Neuronal stem cell (in vitro differentiated cells): ENCODE measurements around the gene IDE.
"Not testable (repeated sequence)": the region's sequence is repeated elsewhere in the genome, so short reads cannot be mapped to it uniquely, and the experiment has no call there.

ENCODE experiments used
- DNase-seq: peaks from one replicate; pipeline ENCODE4 v3.0.0-alpha.2; 2013; ENCODE audit warnings: low spot score
- H2AFZ ChIP-seq: one replicate; pipeline ENCODE4 v1.6.1; 2013; ENCODE audit warnings: mild to moderate bottlenecking, low read length, inconsistent platforms
- H2AK5ac ChIP-seq: 2 replicates; pipeline ENCODE4 v1.6.1; 2013; ENCODE audit warnings: low read depth, mild to moderate bottlenecking, inconsistent platforms, low read length, moderate library complexity, mixed read lengths
- H2BK120ac ChIP-seq: 2 replicates; pipeline ENCODE4 v1.6.1; 2013; ENCODE audit warnings: low read depth, mild to moderate bottlenecking, inconsistent platforms, low read length, moderate library complexity, mixed read lengths
- H2BK12ac ChIP-seq: one replicate; pipeline ENCODE4 v1.6.1; 2013; ENCODE audit warnings: low read length, inconsistent platforms
- H2BK15ac ChIP-seq: 2 replicates; pipeline ENCODE4 v1.6.1; 2013; ENCODE audit warnings: mild to moderate bottlenecking, low read length, inconsistent platforms, mixed read lengths
- H2BK5ac ChIP-seq: one replicate; pipeline ENCODE4 v1.6.1; 2013; ENCODE audit warnings: inconsistent platforms, mild to moderate bottlenecking, low read length, moderate library complexity
- H3K14ac ChIP-seq: one replicate; pipeline ENCODE4 v1.6.1; 2013; ENCODE audit warnings: low read length, inconsistent platforms
- H3K18ac ChIP-seq: 2 replicates; pipeline ENCODE4 v1.6.1; 2013; ENCODE audit warnings: low read length, inconsistent platforms
- H3K23ac ChIP-seq: 2 replicates; pipeline ENCODE4 v1.6.1; 2013; ENCODE audit warnings: low read depth, mild to moderate bottlenecking, mixed read lengths, low read length, inconsistent platforms; ENCODE audit not compliant: poor library complexity
- H3K27ac ChIP-seq: replicated peaks from 3 replicates; pipeline ENCODE4 v1.5.1; 2013; ENCODE audit warnings: low read length, inconsistent platforms
- H3K27me3 ChIP-seq, 3 experiments: 2 replicates each; pipeline ENCODE4 v1.6.1; 2013; ENCODE audit warnings: low read length in 3 of 3, mild to moderate bottlenecking in 2 of 3, inconsistent platforms in 1 of 3, low read depth in 1 of 3, mixed read lengths in 1 of 3, moderate library complexity in 1 of 3; ENCODE audit not compliant: control insufficient read depth in 3 of 3, insufficient read depth in 3 of 3
- H3K36me3 ChIP-seq, 2 donors: replicated peaks in 1 of 2; 2 replicates each; pipeline ENCODE4 v1.6.1; 2013; ENCODE audit warnings: low read length in 2 of 2; ENCODE audit not compliant: control insufficient read depth in 2 of 2, insufficient read depth in 2 of 2
- H3K4ac ChIP-seq: 2 replicates; pipeline ENCODE4 v1.6.1; 2013; ENCODE audit warnings: inconsistent platforms, mild to moderate bottlenecking, low read length, moderate library complexity
- H3K4me1 ChIP-seq, 2 donors: 1 replicate in 1 of 2; 2 replicates in 1 of 2; pipeline ENCODE4 v1.6.1; 2013; ENCODE audit warnings: low read length in 2 of 2, low read depth in 1 of 2; ENCODE audit not compliant: control insufficient read depth in 2 of 2, insufficient read depth in 1 of 2
- H3K4me2 ChIP-seq: one replicate; pipeline ENCODE4 v1.6.1; 2013; ENCODE audit warnings: mild to moderate bottlenecking, low read length, inconsistent platforms; ENCODE audit not compliant: insufficient read depth, poor library complexity, severe bottlenecking
- H3K4me3 ChIP-seq, 2 donors: 2 replicates each; pipeline ENCODE4 v1.5.1; 2013; ENCODE audit warnings: low read length in 2 of 2, mild to moderate bottlenecking in 2 of 2, inconsistent platforms in 1 of 2, moderate library complexity in 1 of 2
- H3K79me1 ChIP-seq: one replicate; pipeline ENCODE4 v1.6.1; 2013; ENCODE audit warnings: low read depth, mild to moderate bottlenecking, inconsistent platforms, low read length, moderate library complexity
- H3K9ac ChIP-seq: one replicate; pipeline ENCODE4 v1.6.1; 2013; ENCODE audit warnings: mild to moderate bottlenecking, low read depth, low read length, inconsistent platforms; ENCODE audit not compliant: poor library complexity
- H3K9me3 ChIP-seq, 2 donors: replicated peaks in 1 of 2; 2 replicates each; pipeline versions ENCODE3 to v1.6.1; 2013; ENCODE audit warnings: low read length in 2 of 2, mild to moderate bottlenecking in 2 of 2, inconsistent platforms in 1 of 2, low read depth in 1 of 2, mixed read lengths in 1 of 2, moderate library complexity in 1 of 2; ENCODE audit not compliant: control insufficient read depth in 2 of 2, insufficient read depth in 1 of 2
- H4K8ac ChIP-seq: one replicate; pipeline ENCODE4 v1.6.1; 2013; ENCODE audit warnings: low read depth, mild to moderate bottlenecking, inconsistent platforms, low read length, moderate library complexity
- H4K91ac ChIP-seq: one replicate; pipeline ENCODE4 v1.6.1; 2013; ENCODE audit warnings: low read length, low read depth, mild to moderate bottlenecking, inconsistent platforms; ENCODE audit not compliant: poor library complexity
- WGBS, 2 donors: extraction: QIAGEN DNeasy Blood & Tissue Kit; methylation state at CpG; one replicate each; pipeline ENCODE4 v1.1.7; 2013; ENCODE audit warnings: missing lambda C conversion rate in 2 of 2, mixed read lengths in 1 of 2; ENCODE audit not compliant: insufficient read length in 2 of 2, insufficient replicate concordance in 1 of 2; ENCODE audit errors: extremely low coverage in 2 of 2; 5-methylcytosine and 5-hydroxymethylcytosine counted together

The IDE gene

DNA sequence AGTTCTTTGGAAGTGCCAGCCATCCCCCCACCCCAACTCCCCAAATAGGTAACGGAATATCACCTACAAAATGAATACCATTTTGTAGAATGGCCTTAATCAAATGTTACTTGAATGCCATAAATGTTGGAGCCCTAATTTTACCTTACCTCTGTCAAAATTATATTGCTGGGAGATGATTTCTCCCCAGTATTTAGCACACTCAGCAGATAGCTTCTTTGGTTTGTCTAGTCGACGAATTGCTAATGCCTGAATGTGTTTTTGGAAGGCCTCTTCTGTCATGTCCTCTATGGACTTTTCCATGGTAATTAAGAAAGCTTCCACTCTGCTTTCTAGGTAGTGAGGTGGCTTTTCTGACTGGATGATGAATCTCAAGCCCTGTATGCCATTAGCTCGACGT lies 110.3 kb downstream of the IDE start:
- Histone ChIP-seq H2AFZ (no peak overlapping the region), H3K79me1 (no peaks in the 10 kb centered on the region), H3K4me3 (no peak overlapping the region), H2BK5ac (no peak overlapping the region), H3K27ac (no peak overlapping the region), H4K8ac (no peak overlapping the region), H3K9me3 (no peaks in the 10 kb centered on the region), H3K4ac (no peak overlapping the region), H3K9ac (no peak overlapping the region), H2AK5ac (no peak overlapping the region), H3K14ac (no peak overlapping the region), H3K23ac (no peak overlapping the region), H4K91ac (no peak overlapping the region), H2BK12ac (no peak overlapping the region), H3K18ac (no peak overlapping the region), H3K27me3 (no peaks in the 10 kb centered on the region), H2BK120ac (no peak overlapping the region), H3K4me2 (no peak overlapping the region), H3K36me3 (peaks cover 15 to 80% of the 10 kb centered on the region in 2 donors), H2BK15ac (no peak overlapping the region), H3K4me1 (no peaks in the 10 kb centered on the region)
- no CpG with 5 or more reads among the region's 5 CpGs for WGBS, 2 donors
- no peak for DNase-seq

GRCh38 chr10:92454955-92455354 lies 118.9 kb downstream of the IDE start:
- H3K36me3 ChIP-seq = peaks cover 16 to 85% of the 10 kb centered on the region in 2 donors
- not testable (repeated sequence) for H3K27ac ChIP-seq, H2AFZ ChIP-seq, H3K4me3 ChIP-seq, H3K9me3 ChIP-seq, H2BK12ac ChIP-seq, H3K79me1 ChIP-seq, H3K4me2 ChIP-seq, H3K4ac ChIP-seq, H2AK5ac ChIP-seq, H2BK120ac ChIP-seq, H4K91ac ChIP-seq, DNase-seq, H3K4me1 ChIP-seq, H3K23ac ChIP-seq, H2BK15ac ChIP-seq, H3K14ac ChIP-seq, H3K18ac ChIP-seq, H2BK5ac ChIP-seq, H4K8ac ChIP-seq, H3K9ac ChIP-seq, H3K27me3 ChIP-seq
- whole genome bisulfite sequencing, 2 donors = no CpG with 5 or more reads among the region's 6 CpGs

GRCh38 chr10:92452313-92452712 lies 121.6 kb downstream of the IDE start:
- WGBS, 2 donors = no CpG with 5 or more reads among the region's 2 CpGs
- no peak overlapping the region for H3K4me3 ChIP-seq
- no peaks in the 10 kb centered on the region for H3K27me3 ChIP-seq
- H3K4me1 ChIP-seq = no peaks in the 10 kb centered on the region
- peaks cover 15 to 72% of the 10 kb centered on the region in 2 donors for H3K36me3 ChIP-seq
- H3K14ac ChIP-seq = no peak overlapping the region
- H2AK5ac ChIP-seq = no peak overlapping the region
- H3K9ac ChIP-seq = no peak overlapping the region
- no peak overlapping the region for H3K4ac ChIP-seq
- no peak overlapping the region for H3K27ac ChIP-seq
- no peak overlapping the region for H2BK120ac ChIP-seq
- DNase-seq = no peak
- H3K4me2 ChIP-seq = no peak overlapping the region
- no peak overlapping the region for H2BK5ac ChIP-seq
- no peak overlapping the region for H2AFZ ChIP-seq
- no peaks in the 10 kb centered on the region for H3K9me3 ChIP-seq
- H2BK12ac ChIP-seq = no peak overlapping the region
- H3K23ac ChIP-seq = no peak overlapping the region
- no peaks in the 10 kb centered on the region for H3K79me1 ChIP-seq
- no peak overlapping the region for H4K91ac ChIP-seq
- no peak overlapping the region for H2BK15ac ChIP-seq
- H3K18ac ChIP-seq = no peak overlapping the region
- H4K8ac ChIP-seq = no peak overlapping the region

DNA sequence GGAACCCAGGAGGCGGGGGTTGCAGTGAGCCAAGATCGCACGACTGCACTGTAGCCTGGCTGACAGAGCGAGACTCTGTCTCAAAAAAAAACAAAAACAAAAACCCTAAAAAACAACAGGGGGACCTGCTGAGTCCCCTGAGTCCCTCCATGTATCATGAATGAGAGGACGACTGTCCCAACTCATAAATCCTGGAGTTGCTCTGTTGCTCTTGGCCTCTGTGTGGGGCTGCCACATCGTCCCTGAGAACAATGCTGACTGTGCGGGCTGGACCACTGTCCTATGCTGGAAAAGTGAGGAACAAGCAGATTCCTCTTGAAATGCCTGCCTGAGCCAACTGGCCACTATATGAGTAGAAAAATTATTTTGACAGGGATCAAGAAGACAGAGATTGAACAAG lies 122.5 kb downstream of the IDE start:
- H3K27ac ChIP-seq = no peak overlapping the region
- H3K9me3 ChIP-seq = no peaks in the 10 kb centered on the region
- H3K14ac ChIP-seq = no peak overlapping the region
- no peak overlapping the region for H3K9ac ChIP-seq
- no peak overlapping the region for H2BK5ac ChIP-seq
- H3K36me3 ChIP-seq = peaks cover 14 to 66% of the 10 kb centered on the region in 2 donors
- no peak overlapping the region for H2BK15ac ChIP-seq
- WGBS, 2 donors = no CpG with 5 or more reads among the region's 7 CpGs
- H2AK5ac ChIP-seq = no peak overlapping the region
- H3K4me2 ChIP-seq = no peak overlapping the region
- H3K4ac ChIP-seq = no peak overlapping the region
- H2AFZ ChIP-seq = no peak overlapping the region
- H3K4me3 ChIP-seq = no peak overlapping the region
- H4K91ac ChIP-seq = no peak overlapping the region
- H3K79me1 ChIP-seq = no peaks in the 10 kb centered on the region
- H3K18ac ChIP-seq = no peak overlapping the region
- no peak overlapping the region for H4K8ac ChIP-seq
- DNase-seq = no peak
- no peaks in the 10 kb centered on the region for H3K27me3 ChIP-seq
- no peak overlapping the region for H3K23ac ChIP-seq
- no peak overlapping the region for H2BK12ac ChIP-seq
- H3K4me1 ChIP-seq = no peaks in the 10 kb centered on the region
- H2BK120ac ChIP-seq = no peak overlapping the region
